ENCODE results near the gene SNUPN.
"Not testable (repeated sequence)": the region's sequence is repeated elsewhere in the genome, so short reads cannot be mapped to it uniquely, and the experiment has no call there.

SNUPN gene

GRCh38 chr15:75653347-75653913, 27.9 kb upstream of the SNUPN start:
- no peak for DNase-seq

DNA sequence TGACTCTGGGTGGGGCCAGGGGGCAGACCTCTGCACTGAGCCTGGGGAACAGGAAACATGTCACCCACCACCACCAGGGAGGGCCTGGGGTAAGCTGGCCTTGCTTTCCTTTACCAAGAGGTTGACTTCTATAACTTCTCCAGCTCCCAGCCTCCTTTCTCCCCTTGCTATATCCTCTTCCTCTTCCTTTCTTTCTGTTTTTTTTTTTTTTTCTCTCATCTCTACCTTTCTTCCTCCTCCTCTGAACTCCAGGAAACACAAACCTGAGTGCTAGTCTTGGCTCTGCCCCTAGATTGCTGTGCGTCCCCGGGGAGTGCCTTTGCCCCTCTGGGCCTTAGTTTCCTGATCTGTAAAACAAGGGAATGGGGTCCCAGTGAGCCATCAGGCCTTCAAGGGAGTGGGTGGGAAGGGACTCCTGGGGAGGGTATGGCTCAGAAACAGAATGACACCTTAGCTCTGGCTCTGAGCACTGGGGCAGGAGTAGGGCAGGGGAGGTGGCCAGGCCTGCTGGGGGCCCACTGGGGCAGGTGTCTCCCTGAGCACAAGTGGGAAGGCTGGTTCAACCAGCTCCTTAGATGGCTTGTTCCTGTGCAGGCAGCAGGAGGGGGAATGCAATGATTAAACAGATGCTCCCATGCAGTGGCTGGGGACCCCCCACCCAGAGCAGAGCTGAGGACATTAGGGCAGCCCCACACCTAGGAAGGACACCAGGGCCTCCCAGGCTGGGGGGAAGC, 26.5 kb upstream of the SNUPN start:
- DNase-seq: no peak

- no peak for DNase-seq
These were observed 25.6 kb upstream of the SNUPN start for GRCh38 chr15:75650908-75651809.

- DNase-seq: no peak
These were observed 24.3 kb upstream of the SNUPN start for GRCh38 chr15:75649848-75650247.

DNA sequence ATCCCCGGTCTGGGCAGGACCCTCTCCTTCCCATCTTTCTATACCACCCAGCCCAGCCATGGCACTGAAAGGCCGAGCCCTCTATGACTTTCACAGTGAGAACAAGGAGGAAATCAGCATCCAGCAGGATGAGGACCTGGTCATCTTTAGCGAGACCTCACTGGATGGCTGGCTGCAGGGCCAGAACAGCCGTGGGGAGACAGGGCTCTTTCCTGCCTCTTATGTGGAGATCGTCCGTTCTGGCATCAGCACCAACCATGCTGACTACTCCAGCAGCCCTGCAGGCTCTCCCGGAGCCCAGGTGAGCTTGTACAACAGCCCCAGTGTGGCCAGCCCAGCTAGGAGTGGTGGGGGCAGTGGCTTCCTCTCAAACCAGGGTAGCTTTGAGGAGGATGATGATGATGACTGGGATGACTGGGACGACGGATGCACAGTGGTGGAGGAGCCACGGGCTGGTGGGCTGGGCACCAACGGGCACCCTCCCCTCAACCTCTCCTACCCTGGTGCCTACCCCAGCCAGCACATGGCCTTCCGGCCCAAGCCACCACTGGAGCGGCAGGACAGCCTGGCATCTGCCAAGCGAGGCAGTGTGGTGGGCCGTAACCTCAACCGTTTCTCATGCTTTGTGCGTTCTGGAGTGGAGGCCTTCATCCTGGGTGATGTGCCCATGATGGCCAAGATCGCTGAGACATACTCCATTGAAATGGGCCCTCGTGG, 23.7 kb upstream of the SNUPN start:
- DNase-seq: no peak

- DNase-seq: no peak
These were observed 22.9 kb upstream of the SNUPN start for GRCh38 chr15:75648156-75649000.

DNA sequence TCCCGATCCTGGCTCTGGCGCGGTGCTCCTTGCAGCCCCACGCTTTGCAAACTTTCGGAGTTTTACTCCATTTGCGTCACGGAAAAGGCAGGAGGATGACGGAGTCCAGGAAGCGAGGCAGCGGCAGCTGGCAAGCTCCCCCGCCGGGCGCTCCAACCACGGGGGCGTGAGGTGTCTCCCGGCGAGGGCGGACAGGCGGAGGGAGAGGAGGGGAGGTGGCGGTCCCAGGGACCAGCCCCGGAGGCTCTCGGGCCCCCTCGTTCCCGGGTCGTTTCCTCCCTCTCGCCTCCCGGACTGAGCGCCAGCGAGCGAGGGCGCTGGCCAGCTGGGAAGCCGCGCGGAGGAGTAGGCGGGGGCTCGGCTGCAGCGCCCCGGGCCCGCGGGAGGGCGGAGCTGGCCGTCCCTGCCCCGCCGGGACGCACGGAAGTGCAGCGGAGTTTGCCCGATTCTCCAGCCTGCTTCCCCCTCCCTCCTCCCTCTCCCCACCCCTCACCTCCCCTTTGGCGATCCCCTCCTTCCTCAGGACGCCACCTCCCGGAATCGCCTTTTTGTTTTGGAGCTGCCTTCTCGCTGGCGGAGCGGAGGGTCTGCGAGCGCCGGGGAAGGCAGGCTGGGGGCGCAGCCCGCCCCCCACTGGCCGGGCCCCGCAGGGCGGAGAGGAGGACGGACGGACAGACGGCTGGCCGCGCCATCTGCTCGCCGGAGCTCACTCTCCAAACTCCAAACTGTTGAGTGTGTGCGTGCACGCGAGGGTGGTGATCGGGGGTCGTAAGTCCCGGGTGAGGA, 22.0 kb upstream of the SNUPN start, which contains the start of gene SNX33:
Gene SNX33, plus strand, starts transcription at position 543 of the 786 bp plus-strand sequence. CDS start 1,191 bp downstream, outside the sequence.
- peak in 1 of 2 experiments; percentile 55 for DNase-seq

GRCh38 chr15:75646944-75647364, 21.4 kb upstream of the SNUPN start:
- DNase-seq: no peak

DNA sequence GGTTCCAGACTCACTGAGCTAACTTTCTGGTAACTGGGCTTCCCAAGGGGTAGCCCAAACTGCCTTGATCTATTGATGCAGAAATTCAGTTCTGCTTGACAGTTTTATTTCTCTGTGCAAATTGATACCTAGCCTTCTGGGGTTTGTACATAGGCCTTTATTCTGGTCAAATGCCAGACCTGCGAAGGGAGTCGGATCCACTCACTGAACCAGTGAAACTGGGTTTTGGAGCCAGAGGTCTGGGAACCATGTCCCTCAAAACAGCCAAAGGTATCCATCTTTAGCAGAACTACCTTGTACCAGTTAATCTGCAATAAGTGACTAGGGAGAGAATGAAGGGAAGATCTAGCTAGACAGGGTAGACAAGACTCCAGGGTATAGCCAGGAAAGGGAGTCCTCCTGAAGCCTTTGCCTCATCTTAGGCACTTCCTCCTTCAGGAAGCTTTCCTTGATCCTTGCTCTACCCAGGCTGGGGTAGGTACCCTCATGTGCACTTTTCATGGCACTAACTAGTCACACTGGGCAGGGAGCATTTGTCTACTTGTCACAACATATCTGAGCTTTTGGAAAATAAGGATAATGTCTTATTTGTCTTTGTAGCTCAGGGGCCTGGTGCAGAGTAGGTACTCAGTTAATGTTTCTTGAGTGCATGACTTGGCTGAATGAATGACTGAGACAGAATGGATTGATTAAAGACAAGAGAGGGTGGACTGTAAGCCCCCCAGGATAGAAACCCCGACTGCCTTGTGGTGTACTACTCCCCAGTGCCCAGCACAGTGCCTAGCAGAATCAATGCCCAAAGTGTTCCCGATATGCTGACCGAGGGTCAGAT, 20.8 kb upstream of the SNUPN start:
- DNase-seq: no peak

DNA sequence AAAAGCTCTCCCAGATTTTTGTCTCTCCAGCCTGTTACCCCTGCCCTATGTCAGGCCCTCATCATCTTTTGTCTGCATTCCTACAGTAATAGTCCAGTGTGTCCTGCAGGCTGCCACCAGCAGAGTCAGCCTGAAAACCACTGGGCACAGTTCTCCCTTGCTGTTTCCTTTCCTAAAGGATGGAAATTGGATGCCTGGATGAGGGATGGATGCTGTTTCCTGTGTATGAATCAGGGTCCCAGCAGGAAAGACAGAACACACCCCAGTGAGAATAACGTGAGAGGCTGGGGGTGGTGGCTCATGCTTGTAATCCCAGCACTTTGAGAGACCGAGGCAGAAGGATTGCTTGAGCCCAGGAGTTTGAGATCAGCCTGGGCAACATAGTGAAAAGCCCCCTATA, 18.9 kb upstream of the SNUPN start:
- no peak for DNase-seq

GRCh38 chr15:75641603-75642002, 16.1 kb upstream of the SNUPN start:
- no peak for DNase-seq

DNA sequence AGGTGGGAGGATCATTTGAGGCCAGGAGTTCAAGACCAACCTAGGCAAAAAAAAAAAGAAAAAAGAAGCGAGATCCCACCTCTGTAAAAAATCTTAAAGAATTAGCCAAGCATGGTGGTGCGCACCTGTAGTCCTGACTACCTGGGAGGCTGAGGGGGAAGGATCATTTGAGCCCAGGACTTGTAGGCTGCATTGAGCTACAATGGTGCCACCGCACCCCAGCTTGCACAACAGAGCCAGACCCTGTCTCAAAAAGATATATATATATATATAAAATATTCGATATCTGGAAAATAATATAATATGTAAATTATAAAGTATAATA, 15.6 kb upstream of the SNUPN start:
- DNase-seq: no peak

DNA sequence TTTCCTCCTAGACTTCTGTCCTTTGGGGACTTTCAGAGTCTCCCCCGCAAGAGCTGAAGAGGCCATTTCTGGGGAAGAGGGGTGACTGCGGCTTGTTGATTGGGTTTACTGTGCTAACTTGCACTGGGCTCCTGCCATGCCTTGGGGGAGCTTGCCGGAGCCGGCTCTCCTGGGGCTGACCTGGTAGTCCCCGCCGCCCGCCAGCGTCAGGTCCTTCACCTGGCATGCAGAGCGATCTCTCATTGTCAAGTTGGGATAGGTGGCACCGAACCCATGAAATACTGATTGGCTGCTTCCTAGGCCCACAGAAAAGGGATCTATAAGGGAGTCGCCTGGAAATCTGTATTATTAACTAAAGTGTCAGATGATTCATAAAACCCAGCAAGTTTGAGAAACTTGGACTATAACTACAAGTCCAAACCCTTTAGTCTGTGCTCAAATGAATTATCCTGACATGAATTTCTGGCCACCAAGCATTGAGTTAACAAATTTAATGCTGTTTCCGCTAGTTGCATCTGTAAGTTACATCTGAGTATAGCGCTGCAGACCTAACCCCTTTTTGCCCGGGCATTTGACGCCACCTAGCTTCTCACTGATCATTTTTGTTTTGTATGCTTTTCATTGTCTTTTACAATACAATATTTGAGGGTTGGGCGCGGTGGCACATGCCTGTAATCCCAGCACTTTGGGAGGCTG, 15.1 kb upstream of the SNUPN start:
- DNase-seq: peak; percentile 25 to 43

DNA sequence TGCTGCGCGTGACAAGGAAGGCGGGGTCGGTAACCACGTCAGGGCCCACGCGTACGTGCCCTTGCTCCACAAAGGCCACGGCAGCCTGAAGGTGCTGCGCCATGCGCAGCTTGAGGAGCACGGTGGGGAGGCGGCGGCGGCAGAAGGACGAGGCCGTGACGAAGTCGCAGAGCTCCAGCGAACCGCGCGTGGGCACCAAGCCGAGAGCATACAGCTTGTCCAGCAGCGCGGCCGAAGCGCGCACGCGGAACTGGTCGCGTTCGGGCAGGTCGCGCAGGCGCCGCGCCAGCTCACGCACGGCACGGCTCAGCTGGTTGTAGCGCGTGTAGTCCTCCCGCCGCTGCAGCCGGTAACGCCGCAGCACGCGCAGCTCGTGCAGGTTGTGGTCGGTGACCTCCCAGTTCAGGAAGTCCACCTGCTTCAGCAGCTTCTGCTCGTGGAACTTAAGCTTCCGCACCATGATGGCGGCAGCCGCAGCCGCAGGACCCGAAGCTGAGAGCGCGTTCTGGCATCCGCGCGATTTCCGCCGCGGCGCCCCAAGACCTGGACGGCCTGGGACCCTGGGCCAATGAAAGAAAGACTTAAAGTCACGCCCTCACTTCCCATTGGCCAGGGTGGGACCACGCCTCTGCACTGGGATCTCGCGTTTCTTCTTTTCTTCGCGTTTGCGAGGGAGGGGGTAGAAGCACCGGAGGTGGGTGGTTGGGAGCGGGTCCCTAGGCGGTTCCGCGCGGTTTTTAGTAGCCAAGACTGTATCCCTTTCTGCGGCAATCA, 14.4 kb upstream of the SNUPN start, which contains the start of gene IMP3:
Gene IMP3, minus strand, starts transcription at position 516 of the 774 bp plus-strand sequence. Its CDS starts 56 bp downstream, at position 460.
- DNase-seq: peak; percentile 92 to 93

DNA sequence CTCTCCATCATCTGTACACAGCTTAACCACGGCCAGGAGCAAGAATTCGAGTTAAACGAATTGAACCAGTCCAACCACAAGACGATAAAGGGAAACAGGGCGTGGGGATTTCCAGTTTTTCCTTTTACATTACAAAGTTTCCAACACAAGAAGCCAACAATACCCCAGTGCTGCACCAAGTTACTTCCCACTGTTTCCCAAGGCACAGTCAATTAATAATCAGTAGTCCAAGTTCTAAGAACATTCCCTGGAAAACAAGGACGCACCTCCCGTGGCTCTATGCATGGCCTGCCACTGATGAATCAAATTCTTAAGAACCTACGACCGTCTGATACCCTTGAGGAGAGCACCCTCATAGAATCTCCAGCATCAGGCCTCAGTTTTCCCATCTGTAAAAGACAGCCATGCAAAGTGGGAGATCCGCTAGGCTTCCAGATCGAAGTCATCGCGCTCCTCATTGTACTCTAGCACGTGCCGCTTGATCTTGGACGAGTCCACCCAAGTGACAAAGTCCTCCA, 13.7 kb upstream of the SNUPN start:
- DNase-seq: no peak

- no peak for DNase-seq
These were observed 11.9 kb upstream of the SNUPN start for GRCh38 chr15:75637245-75638009.

- no peak for DNase-seq
These were observed 10.5 kb upstream of the SNUPN start for GRCh38 chr15:75636026-75636425.

DNA sequence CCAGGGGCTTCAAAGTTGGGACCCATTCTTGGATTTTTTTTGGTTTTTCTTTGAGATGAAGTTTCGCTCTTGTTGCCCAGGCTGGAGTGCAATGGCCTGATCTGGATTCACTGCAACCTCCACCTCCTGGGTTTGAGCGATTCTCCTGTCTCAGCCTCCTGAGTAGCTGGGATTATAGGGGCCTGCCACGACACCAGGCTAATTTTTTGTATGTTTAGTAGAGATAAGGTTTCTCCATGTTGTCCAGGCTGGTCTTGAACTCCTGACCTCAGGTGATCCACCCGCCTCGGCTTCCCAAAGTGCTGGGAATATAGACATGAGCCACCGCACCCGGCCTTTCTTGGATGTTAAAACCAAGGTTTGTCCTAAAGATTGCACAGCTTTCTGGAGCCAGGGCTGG, 8.4 kb upstream of the SNUPN start:
- DNase-seq: not testable (repeated sequence)
